Neural crest cell (in vitro differentiated cells): ENCODE data around the gene ZBTB40. TPM values are rescaled to one million over a fixed set of nuclear protein-coding genes. Genes with fewer than 3 reads are reported as not detected.

Source experiments
- DNase-seq: peaks from one replicate; pipeline ENCODE4 v3.0.0; 2021; ENCODE audit warnings: low read depth, mixed read lengths, low spot score
- H3K27ac Mint-ChIP-seq: one replicate; pipeline ENCODE4 v1.8.0; 2021; ENCODE audit warnings: mild to moderate bottlenecking, mixed read lengths; ENCODE audit not compliant: unreplicated experiment
- H3K27me3 Mint-ChIP-seq: 2 replicates; pipeline ENCODE4 v1.8.0; 2021; ENCODE audit warnings: low read depth, mild to moderate bottlenecking, mixed read lengths
- H3K36me3 Mint-ChIP-seq: 2 replicates; pipeline ENCODE4 v1.8.0; 2021; ENCODE audit warnings: low read depth, mild to moderate bottlenecking, mixed read lengths
- H3K4me1 Mint-ChIP-seq: 2 replicates; pipeline ENCODE4 v1.8.0; 2021; ENCODE audit warnings: mixed read lengths
- H3K4me3 Mint-ChIP-seq: one replicate; pipeline ENCODE4 v1.8.0; 2021; ENCODE audit warnings: mild to moderate bottlenecking, mixed read lengths
- H3K9me3 Mint-ChIP-seq: 2 replicates; pipeline ENCODE4 v1.8.0; 2021; ENCODE audit warnings: mixed read lengths
- total RNA-seq: library from RNA; stranded (reverse); gene quantifications from 2 replicates; pipeline ENCODE4 v1.2.1, GENCODE V29; 2021
- TF ChIP-seq, protein P1 (sequence below): fragments of 200-600 bp; sonication (generic); conservative IDR thresholded peaks from 2 replicates; pipeline ENCODE4 v1.5.0; 2021; ENCODE audit warnings: antibody characterized with exemption, mild to moderate bottlenecking

ZBTB40 gene
- total RNA-seq, 1 donor from 2014 or later = 31.8 TPM

DNA sequence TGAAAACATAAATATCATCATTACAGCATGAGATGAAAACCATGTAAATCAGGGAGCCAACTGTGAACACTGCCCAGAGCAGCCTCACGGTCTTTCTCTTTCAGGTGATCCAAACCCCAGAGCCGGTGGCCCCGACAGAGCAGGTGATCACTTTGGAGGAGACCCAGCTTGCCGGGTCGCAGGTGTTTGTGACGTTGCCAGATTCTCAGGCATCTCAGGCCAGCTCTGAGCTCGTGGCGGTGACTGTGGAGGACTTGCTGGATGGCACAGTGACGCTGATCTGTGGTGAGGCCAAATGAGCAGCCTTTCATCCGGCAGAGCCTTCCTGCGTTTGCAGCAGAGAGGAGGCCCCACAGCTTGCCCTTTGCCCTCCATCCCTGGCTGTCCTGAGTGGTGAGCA is 74.4 kb downstream of the ZBTB40 start:
- Mint-ChIP-seq H3K27ac (no peak overlapping the region), H3K4me3 (no peak overlapping the region), H3K4me1 (no peaks in the 10 kb centered on the region), H3K27me3 (no peaks in the 10 kb centered on the region), H3K9me3 (no peaks in the 10 kb centered on the region), H3K36me3 (peaks cover 7% of the 10 kb centered on the region)
- DNase-seq = no peak
- TF ChIP-seq, protein P1, sequence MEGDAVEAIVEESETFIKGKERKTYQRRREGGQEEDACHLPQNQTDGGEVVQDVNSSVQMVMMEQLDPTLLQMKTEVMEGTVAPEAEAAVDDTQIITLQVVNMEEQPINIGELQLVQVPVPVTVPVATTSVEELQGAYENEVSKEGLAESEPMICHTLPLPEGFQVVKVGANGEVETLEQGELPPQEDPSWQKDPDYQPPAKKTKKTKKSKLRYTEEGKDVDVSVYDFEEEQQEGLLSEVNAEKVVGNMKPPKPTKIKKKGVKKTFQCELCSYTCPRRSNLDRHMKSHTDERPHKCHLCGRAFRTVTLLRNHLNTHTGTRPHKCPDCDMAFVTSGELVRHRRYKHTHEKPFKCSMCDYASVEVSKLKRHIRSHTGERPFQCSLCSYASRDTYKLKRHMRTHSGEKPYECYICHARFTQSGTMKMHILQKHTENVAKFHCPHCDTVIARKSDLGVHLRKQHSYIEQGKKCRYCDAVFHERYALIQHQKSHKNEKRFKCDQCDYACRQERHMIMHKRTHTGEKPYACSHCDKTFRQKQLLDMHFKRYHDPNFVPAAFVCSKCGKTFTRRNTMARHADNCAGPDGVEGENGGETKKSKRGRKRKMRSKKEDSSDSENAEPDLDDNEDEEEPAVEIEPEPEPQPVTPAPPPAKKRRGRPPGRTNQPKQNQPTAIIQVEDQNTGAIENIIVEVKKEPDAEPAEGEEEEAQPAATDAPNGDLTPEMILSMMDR = no peak

DNA sequence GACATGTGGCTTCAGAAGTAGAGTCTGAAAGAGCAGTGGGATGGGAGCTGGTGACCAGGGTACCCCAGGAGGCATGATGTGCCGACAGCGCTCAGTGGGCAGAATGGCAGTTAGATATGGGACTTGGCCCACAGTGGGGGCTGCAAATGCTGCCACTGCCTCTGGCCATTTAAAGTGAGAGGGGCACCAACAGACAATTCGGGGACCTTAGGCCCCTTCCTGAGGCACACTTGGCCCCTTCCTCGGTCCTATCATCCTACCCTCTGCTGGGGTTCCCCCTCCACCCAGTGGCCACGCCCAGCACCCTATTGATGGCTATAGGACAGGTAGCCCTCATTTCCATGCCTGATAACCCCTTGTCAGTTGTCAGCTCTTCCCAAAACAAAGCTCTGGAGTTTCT is 75.0 kb downstream of the ZBTB40 start:
- Mint-ChIP-seq H3K36me3 (peaks cover 7% of the 10 kb centered on the region), H3K27me3 (no peaks in the 10 kb centered on the region), H3K4me1 (no peaks in the 10 kb centered on the region), H3K27ac (peak overlapping the region; percentile 35), H3K4me3 (no peak overlapping the region), H3K9me3 (no peaks in the 10 kb centered on the region)
- TF ChIP-seq, protein P1 = no peak
- DNase-seq = no peak

DNA sequence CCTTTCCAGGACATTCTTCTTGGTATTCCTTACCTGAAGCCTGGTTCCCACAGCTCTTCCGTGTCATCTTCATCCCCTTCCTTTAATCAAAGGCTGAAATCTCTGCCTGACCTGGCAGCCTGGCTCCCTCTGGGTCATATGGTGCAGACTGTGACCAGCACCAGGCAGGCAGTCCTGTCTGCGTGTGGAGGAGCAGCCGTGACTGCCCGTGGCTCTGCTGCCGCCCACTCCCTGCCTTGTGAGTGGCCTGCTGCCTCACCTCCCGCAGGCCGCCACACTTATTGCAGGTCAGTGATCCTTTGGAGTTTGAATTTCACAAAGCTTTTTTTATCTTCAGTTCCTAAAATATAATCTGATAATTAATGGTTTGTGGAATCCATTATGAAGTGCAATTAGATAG is 75.5 kb downstream of the ZBTB40 start:
- H3K27ac Mint-ChIP-seq = peak overlapping the region; percentile 88
- H3K36me3 Mint-ChIP-seq = peaks cover 7% of the 10 kb centered on the region
- TF ChIP-seq, protein P1 = no peak
- no peak for DNase-seq
- no peaks in the 10 kb centered on the region for H3K4me1 Mint-ChIP-seq
- H3K27me3 Mint-ChIP-seq = no peaks in the 10 kb centered on the region
- H3K9me3 Mint-ChIP-seq = no peaks in the 10 kb centered on the region
- H3K4me3 Mint-ChIP-seq = no peak overlapping the region

DNA sequence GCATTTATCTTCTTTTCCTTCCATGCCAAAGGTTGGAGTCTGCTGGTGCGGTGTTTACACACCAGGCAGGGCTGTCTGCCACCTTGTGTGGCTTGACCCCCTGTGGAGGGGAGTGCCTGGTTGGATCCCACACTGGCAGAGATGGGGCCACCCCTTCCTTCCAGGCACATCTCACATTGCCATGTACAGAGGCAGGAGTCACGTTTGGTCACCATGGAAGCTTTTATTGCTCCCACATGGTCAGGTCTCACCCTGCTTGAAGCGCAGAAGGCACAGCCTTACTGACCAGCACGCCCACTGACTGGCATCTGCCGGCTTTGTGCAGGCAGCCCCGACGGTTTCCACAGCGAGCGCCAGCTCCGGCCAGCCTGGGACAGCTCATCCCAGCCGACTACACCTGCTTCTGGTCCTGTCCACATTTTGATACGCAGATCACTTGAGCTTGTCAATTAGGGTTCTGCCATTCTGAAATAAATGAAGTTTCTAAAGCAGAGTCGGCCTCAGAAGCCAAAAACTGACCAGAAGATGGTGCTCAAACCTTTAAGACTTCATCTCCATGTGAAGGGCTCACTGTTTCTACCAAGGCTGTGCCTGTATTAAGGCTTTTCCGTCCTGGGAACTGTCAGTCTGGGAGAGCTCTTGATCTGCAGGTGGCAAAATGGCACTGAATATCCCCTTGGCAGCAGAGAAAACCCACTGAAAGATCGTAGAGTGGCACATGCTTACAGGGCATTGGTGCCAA is 76.1 kb downstream of the ZBTB40 start:
- TF ChIP-seq, protein P1 = peak; percentile 31
- no peaks in the 10 kb centered on the region for H3K27me3 Mint-ChIP-seq
- H3K9me3 Mint-ChIP-seq = no peaks in the 10 kb centered on the region
- no peak for DNase-seq
- peak overlapping the region; percentile 48 for H3K27ac Mint-ChIP-seq
- H3K4me1 Mint-ChIP-seq = no peaks in the 10 kb centered on the region
- H3K4me3 Mint-ChIP-seq = no peak overlapping the region
- H3K36me3 Mint-ChIP-seq = peaks cover 7% of the 10 kb centered on the region

DNA sequence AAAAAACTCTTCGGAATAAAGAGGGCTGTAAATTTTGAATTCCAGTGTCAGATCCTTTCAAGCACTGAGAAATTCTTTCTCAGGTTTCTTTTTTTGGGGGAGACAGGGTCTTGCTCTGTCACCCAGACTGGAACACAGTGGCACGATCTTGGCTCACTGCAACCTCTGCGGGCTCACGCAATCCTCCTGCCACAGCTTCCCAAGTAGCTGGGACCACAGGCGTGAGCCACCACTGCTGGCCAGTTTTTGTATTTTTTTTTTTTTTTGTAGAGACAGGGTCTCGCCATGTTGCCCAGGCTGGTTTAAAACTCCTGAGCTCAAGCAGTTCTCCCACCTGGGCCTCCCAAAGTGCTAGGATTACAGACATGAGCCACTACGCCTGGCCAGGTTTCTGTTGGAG is 76.8 kb downstream of the ZBTB40 start:
- Mint-ChIP-seq H3K4me1 (no peaks in the 10 kb centered on the region), H3K9me3 (no peaks in the 10 kb centered on the region), H3K36me3 (peaks cover 7% of the 10 kb centered on the region), H3K27me3 (no peaks in the 10 kb centered on the region), H3K4me3 (no peak overlapping the region), H3K27ac (no peak overlapping the region)
- TF ChIP-seq, protein P1 = no peak
- DNase-seq = no peak
